GM23248 (cell line): ENCODE data around the gene DCAF12.

ENCODE experiments used
- EZH2 ChIP-seq: fragments of 200-600 bp; sonication (generic); IDR thresholded peaks from 2 replicates; pipeline ENCODE4 v1.6.1; 2018; ENCODE audit warnings: antibody characterized with exemption, mild to moderate bottlenecking; ENCODE audit not compliant: insufficient read depth, poor library complexity, severe bottlenecking
- EZH2phosphoT487 ChIP-seq: fragments of 200-600 bp; sonication (generic); IDR thresholded peaks from 2 replicates; pipeline ENCODE4 v1.6.1; 2018; ENCODE audit warnings: antibody characterized with exemption, moderate library complexity, mild to moderate bottlenecking, low read depth; ENCODE audit not compliant: insufficient read depth

DNA sequence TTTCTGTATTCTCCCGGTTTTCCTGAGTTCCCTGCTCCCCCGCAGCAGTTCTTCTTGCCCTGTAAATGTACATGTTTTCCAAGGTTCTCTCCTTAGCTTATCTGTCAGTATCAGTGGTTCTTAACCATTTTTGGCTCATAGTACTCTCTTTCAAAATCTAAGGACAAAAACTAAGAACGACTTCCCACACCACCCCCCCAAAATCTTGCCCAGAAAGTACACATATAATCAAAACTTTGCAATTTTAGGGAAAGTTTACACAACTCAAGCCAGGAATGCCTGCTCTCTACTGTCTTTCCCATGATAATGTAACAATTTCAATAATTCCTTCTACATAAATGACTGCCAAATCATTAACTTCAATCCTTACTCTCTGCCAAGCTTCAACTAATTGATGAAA lies 4.5 kb downstream of the DCAF12 start:
- TF ChIP-seq EZH2: no peak
- no peak for TF ChIP-seq EZH2phosphoT487
